ENCODE results near the gene CPNE1. TPM values are rescaled to one million over a fixed set of nuclear protein-coding genes. Genes with fewer than 3 reads are reported as not detected.
A peak's percentile ranks its signal among the peaks of the same experiment; 100 is the strongest.

Gene CPNE1
- total RNA-seq, 1 experiment from 2014 or later: 333 TPM

- intact Hi-C loops (cut with micrococcal nuclease): no loop called here
- POLR2A ChIA-PET: no interaction called here
- TF ChIP-seq YY1 (IDR thresholded peaks at IDR 0.05; ENCODE audit: extremely low read depth, insufficient replicate concordance, low read depth, low read length) (no peak), SIN3A (IDR thresholded peaks at IDR 0.05; ENCODE audit: low read depth) (no peak), EGR1 (IDR thresholded peaks at IDR 0.05; ENCODE audit: low read depth) (no peak), ZNF274 (IDR thresholded peaks at IDR 0.05; ENCODE audit: low read depth, low read length) (no peak), ZFX (IDR thresholded peaks at IDR 0.05) (no peak), FOSL1 (IDR thresholded peaks at IDR 0.05; ENCODE audit: low read depth) (no peak), POLR2A (IDR thresholded peaks at IDR 0.05; ENCODE audit: borderline replicate concordance, extremely low read depth, insufficient read depth, insufficient read length) (no peak), JUND (IDR thresholded peaks at IDR 0.05) (no peak), EZH2 (IDR thresholded peaks at IDR 0.05) (no peak), CBX3 (IDR thresholded peaks at IDR 0.05; ENCODE audit: low read depth) (no peak), TCF7L2 (IDR thresholded peaks at IDR 0.05; ENCODE audit: borderline replicate concordance, extremely low read depth, insufficient read depth, insufficient read length) (no peak), POLR2AphosphoS5 (IDR thresholded peaks at IDR 0.05; ENCODE audit: low read depth, low read length) (no peak)
These were observed 53.2 kb downstream of the CPNE1 start for GRCh38 chr20:35611482-35611881.

GRCh38 chr20:35610833-35611427 is 53.8 kb downstream of the CPNE1 start:
- H3K79me2 ChIP-seq (ENCODE audit: insufficient read depth, low read length): no peaks in the 10 kb centered on the region
- no peaks in the 10 kb centered on the region for H4K20me1 ChIP-seq (ENCODE audit: insufficient read depth)
- H3K9ac ChIP-seq (ENCODE audit: low read length): no peak overlapping the region
- no peaks in the 10 kb centered on the region for H3K9me3 ChIP-seq (ENCODE audit: control insufficient read depth in 1 of 2, insufficient read depth in 1 of 2, low read depth in 1 of 2, low read length in 2 of 2)
- RAD21 ChIA-PET (ENCODE audit: low non-redundant PET in 1 of 2, low total read pairs in 2 of 2, uncharacterized antibody in 2 of 2, unreplicated experiment in 2 of 2): no interaction called here
- H3K4me1 ChIP-seq (ENCODE audit: control insufficient read depth in 1 of 2, insufficient read depth in 2 of 2, low read length in 2 of 2): peaks cover 30 to 52% of the 10 kb centered on the region in 2 experiments
- H3K4me2 ChIP-seq (ENCODE audit: low read length): peak overlapping the region; percentile 19; the same call in 1 of the 2 replicates
- H2AFZ ChIP-seq (ENCODE audit: low read depth, low read length, poor library complexity, severe bottlenecking): no peak overlapping the region
- H3K36me3 ChIP-seq (ENCODE audit: control insufficient read depth in 1 of 2, insufficient read depth in 2 of 2, low read length in 2 of 2): no peaks in the 10 kb centered on the region
- POLR2A ChIA-PET: no interaction called here
- H3K4me3 ChIP-seq (replicated peaks in 1 of 2; ENCODE audit: low read depth in 1 of 2, low read length in 2 of 2): no peak overlapping the region
- H3K27ac ChIP-seq (ENCODE audit: low read depth, low read length): no peak overlapping the region
- no peaks in the 10 kb centered on the region for H3K9me2 ChIP-seq (ENCODE audit: insufficient read depth)
- DNase-seq (ENCODE audit: low read depth, low spot score) (no peak), ATAC-seq (no peak)
- intact Hi-C loops (cut with micrococcal nuclease): no loop called here
- CTCF ChIA-PET: no interaction called here
- no peaks in the 10 kb centered on the region for H3K27me3 ChIP-seq (ENCODE audit: insufficient read depth, low read length)
- BruUV-seq (replicated peaks): no TSS peak
- TF ChIP-seq FOSL1 (IDR thresholded peaks at IDR 0.05; ENCODE audit: low read depth) (no peak), POLR2AphosphoS5 (IDR thresholded peaks at IDR 0.05; ENCODE audit: low read depth, low read length) (no peak), TCF7L2 (IDR thresholded peaks at IDR 0.05; ENCODE audit: borderline replicate concordance, extremely low read depth, insufficient read depth, insufficient read length) (no peak), EZH2 (IDR thresholded peaks at IDR 0.05) (no peak), ZBTB33 (IDR thresholded peaks at IDR 0.05; ENCODE audit: extremely low read depth, insufficient replicate concordance, low read length) (no peak), YY1 (IDR thresholded peaks at IDR 0.05; ENCODE audit: extremely low read depth, insufficient replicate concordance, low read depth, low read length) (no peak), SP1 (IDR thresholded peaks at IDR 0.05; ENCODE audit: low read depth) (no peak), REST (IDR thresholded peaks at IDR 0.05; ENCODE audit: low read depth) (no peak)

More at GRCh38 chr20:35611482-35611881, 53.2 kb downstream of the CPNE1 start:
- Histone ChIP-seq H3K9ac (ENCODE audit: low read length) (no peak overlapping the region), H3K4me2 (ENCODE audit: low read length) (no peak overlapping the region), H3K36me3 (ENCODE audit: control insufficient read depth in 1 of 2, insufficient read depth in 2 of 2, low read length in 2 of 2) (no peaks in the 10 kb centered on the region), H3K4me1 (ENCODE audit: control insufficient read depth in 1 of 2, insufficient read depth in 2 of 2, low read length in 2 of 2) (peaks cover 30 to 49% of the 10 kb centered on the region in 2 experiments), H3K4me3 (replicated peaks in 1 of 2; ENCODE audit: low read depth in 1 of 2, low read length in 2 of 2) (no peak overlapping the region), H3K27ac (ENCODE audit: low read depth, low read length) (no peak overlapping the region), H4K20me1 (ENCODE audit: insufficient read depth) (no peaks in the 10 kb centered on the region), H3K27me3 (ENCODE audit: insufficient read depth, low read length) (no peaks in the 10 kb centered on the region), H3K9me3 (ENCODE audit: control insufficient read depth in 1 of 2, insufficient read depth in 1 of 2, low read depth in 1 of 2, low read length in 2 of 2) (no peaks in the 10 kb centered on the region), H3K9me2 (ENCODE audit: insufficient read depth) (no peaks in the 10 kb centered on the region), H2AFZ (ENCODE audit: low read depth, low read length, poor library complexity, severe bottlenecking) (no peak overlapping the region), H3K79me2 (ENCODE audit: insufficient read depth, low read length) (no peaks in the 10 kb centered on the region)
- ATAC-seq (no peak), DNase-seq (ENCODE audit: low read depth, low spot score) (no peak)
- CTCF ChIA-PET: no interaction called here
- no TSS peak for BruUV-seq (replicated peaks)
- RAD21 ChIA-PET (ENCODE audit: low non-redundant PET in 1 of 2, low total read pairs in 2 of 2, uncharacterized antibody in 2 of 2, unreplicated experiment in 2 of 2): no interaction called here

Measured in HCT116 (cell line).